ENCODE data around the gene APMAP. TPM values are rescaled to one million over a fixed set of nuclear protein-coding genes. Genes with fewer than 3 reads are reported as not detected.
"Not testable (repeated sequence)": the region's sequence is repeated elsewhere in the genome, so short reads cannot be mapped to it uniquely, and the experiment has no call there.

The APMAP gene
- total and polyA plus RNA-seq, 10 of the 15 experiments (the other 5 are each of a cell fraction or from before 2014, with no cell fraction given), result 12.1 to 60.2 (median 32.7) TPM

DNA sequence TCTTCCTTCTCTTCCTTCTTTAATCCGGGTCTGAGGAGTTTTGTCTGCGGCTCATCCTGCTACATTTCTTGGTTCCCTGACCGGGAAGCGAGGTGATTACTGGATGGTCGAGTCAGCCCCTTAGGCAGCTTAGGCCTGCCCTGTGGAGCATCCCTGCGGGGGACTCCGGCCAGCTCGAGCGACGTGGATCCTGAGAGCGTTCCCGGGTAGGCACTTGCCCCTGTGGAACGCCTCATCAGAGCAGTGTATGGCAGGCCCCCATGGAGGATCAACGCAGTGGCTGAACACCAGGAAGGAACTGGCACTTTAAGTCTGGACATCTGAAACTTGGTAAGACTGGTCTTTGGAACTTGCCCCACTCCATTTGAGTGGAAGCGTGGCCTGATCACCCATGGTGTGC is 72.9 kb downstream of the APMAP start:
- BruUV-seq (replicated peaks); H3K27me3 ChIP-seq (replicated peaks in 1 of 2; ENCODE audit: control insufficient read depth in 2 of 2, insufficient read depth in 2 of 2, low read length in 1 of 2); H3K36me3 ChIP-seq (ENCODE audit: control insufficient read depth in 2 of 2, insufficient read depth in 2 of 2, low read length in 1 of 2); H3K27ac ChIP-seq (ENCODE audit: control insufficient read depth, insufficient read depth); FAIRE-seq; H2AFZ ChIP-seq (ENCODE audit: control insufficient read depth, low read depth, low read length); H3K4me3 ChIP-seq; DNase-seq (ENCODE audit: low read depth, low spot score); H3K9ac ChIP-seq (ENCODE audit: control insufficient read depth, insufficient read depth, low read length); POLR2A ChIA-PET; H3K79me2 ChIP-seq (ENCODE audit: control insufficient read depth, insufficient read depth, low read length); H4K20me1 ChIP-seq (ENCODE audit: control insufficient read depth, insufficient read depth); H3K9me3 ChIP-seq (replicated peaks; ENCODE audit: control insufficient read depth, insufficient read depth, low read length); ATAC-seq; H3K4me2 ChIP-seq (ENCODE audit: control insufficient read depth, insufficient read depth); RAD21 ChIA-PET (ENCODE audit: unreplicated experiment): not testable (repeated sequence)
- intact Hi-C loops (cut with micrococcal nuclease; ENCODE audit: unreplicated experiment), result loop anchor here (2.0 to 5.0 kb wide), 2 partner anchors 77 to 817 kb away; no protein-coding TSS in a partner anchor
- in situ Hi-C loops (cut with MboI), result loop anchor here (5.0 to 25.0 kb wide), 2 partner anchors 132 to 982 kb away; no protein-coding TSS in a partner anchor
- SMC1A ChIA-PET (ENCODE audit: uncharacterized antibody, unreplicated experiment), result interaction anchor here (0.7 to 0.8 kb wide), 2 partner anchors 26 to 250 kb away, joined by 3 read pairs; no protein-coding TSS in a partner anchor
- H3K4me1 ChIP-seq (ENCODE audit: control insufficient read depth, insufficient read depth, low read length), result peaks cover 11% of the 10 kb centered on the region
- 79% methylated on average over 15 of the region's 15 CpGs for WGBS (ENCODE audit: insufficient coverage, insufficient replicate concordance, low lambda C conversion rate, missing lambda C conversion rate)
- CTCF ChIA-PET, result interaction anchor here (1.0 to 2.0 kb wide), 2 partner anchors 12 to 136 kb away, joined by 4 to 5 read pairs; no protein-coding TSS in a partner anchor

- intact Hi-C loops (cut with micrococcal nuclease; ENCODE audit: unreplicated experiment), result loop anchor here (1.0 to 5.0 kb wide), 4 partner anchors 77 to 816 kb away; no protein-coding TSS in a partner anchor
- CTCF ChIA-PET, result interaction anchor here (1.3 to 2.4 kb wide), 4 partner anchors 12 to 817 kb away, joined by 3 to 16 read pairs (median 4); no protein-coding TSS in a partner anchor
- TF ChIP-seq HDAC6 (IDR thresholded peaks at IDR 0.05; ENCODE audit: unreplicated experiment), result no peak
- TF ChIP-seq RUNX3 (IDR thresholded peaks at IDR 0.05; ENCODE audit: low read length), result no peak
- no peak for TF ChIP-seq TCF3 (IDR thresholded peaks at IDR 0.05; ENCODE audit: borderline replicate concordance, insufficient read depth, low read depth, low read length)
- TF ChIP-seq, protein P1, sequence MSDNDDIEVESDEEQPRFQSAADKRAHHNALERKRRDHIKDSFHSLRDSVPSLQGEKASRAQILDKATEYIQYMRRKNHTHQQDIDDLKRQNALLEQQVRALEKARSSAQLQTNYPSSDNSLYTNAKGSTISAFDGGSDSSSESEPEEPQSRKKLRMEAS (IDR thresholded peaks at IDR 0.05; ENCODE audit: low read depth, low read length), result no peak
- no peak for TF ChIP-seq MTA3 (IDR thresholded peaks at IDR 0.05; ENCODE audit: borderline replicate concordance, low read length)
- TF ChIP-seq FOS (IDR thresholded peaks at IDR 0.05; ENCODE audit: borderline replicate concordance, extremely low read depth, insufficient read length), result no peak
- no peak for TF ChIP-seq SREBF2 (IDR thresholded peaks at IDR 0.05; ENCODE audit: low read length)
- no peak for TF ChIP-seq RELA (IDR thresholded peaks at IDR 0.05; ENCODE audit: borderline replicate concordance, partially characterized antibody)
- TF ChIP-seq SRF (IDR thresholded peaks at IDR 0.05; ENCODE audit: low read depth in 2 of 2, low read length in 2 of 2), result no peak
- TF ChIP-seq RAD21 (IDR thresholded peaks at IDR 0.05; ENCODE audit: insufficient read depth, low read depth, low read length), result no peak
- no peak for TF ChIP-seq JUND (IDR thresholded peaks at IDR 0.05; ENCODE audit: low read depth, low read length)
- no peak for TF ChIP-seq EP300 (IDR thresholded peaks at IDR 0.05; ENCODE audit: borderline replicate concordance in 1 of 2, control insufficient read depth in 1 of 2, low read depth in 2 of 2, low read length in 2 of 2)
Measured at GRCh38 chr20:24918579-24919566, 73.7 kb downstream of the APMAP start.

More at GRCh38 chr20:24918579-24919566, 73.7 kb downstream of the APMAP start:
- Histone ChIP-seq H3K27me3 (replicated peaks in 1 of 2; ENCODE audit: control insufficient read depth in 2 of 2, insufficient read depth in 2 of 2, low read length in 1 of 2) (no peaks in the 10 kb centered on the region), H3K79me2 (ENCODE audit: control insufficient read depth, insufficient read depth, low read length) (no peaks in the 10 kb centered on the region), H3K36me3 (ENCODE audit: control insufficient read depth in 2 of 2, insufficient read depth in 2 of 2, low read length in 1 of 2) (no peaks in the 10 kb centered on the region), H2AFZ (ENCODE audit: control insufficient read depth, low read depth, low read length) (peak overlapping the region; percentile 33; the same call in 1 of the 2 replicates), H3K9me3 (replicated peaks; ENCODE audit: control insufficient read depth, insufficient read depth, low read length) (no peaks in the 10 kb centered on the region; the same call in 2 of the 3 replicates), H3K4me2 (ENCODE audit: control insufficient read depth, insufficient read depth) (peak overlapping the region; percentile 62; the same call in 1 of the 2 replicates), H3K4me1 (ENCODE audit: control insufficient read depth, insufficient read depth, low read length) (peaks cover 11% of the 10 kb centered on the region), H3K27ac (ENCODE audit: control insufficient read depth, insufficient read depth) (no peak overlapping the region), H3K9ac (ENCODE audit: control insufficient read depth, insufficient read depth, low read length) (no peak overlapping the region; the same call in 1 of the 2 replicates), H4K20me1 (ENCODE audit: control insufficient read depth, insufficient read depth) (no peaks in the 10 kb centered on the region), H3K4me3 (no peak overlapping the region)
- no peak for DNase-seq (ENCODE audit: low read depth, low spot score)
- no peak for FAIRE-seq
- WGBS (ENCODE audit: insufficient coverage, insufficient replicate concordance, low lambda C conversion rate, missing lambda C conversion rate), result 41% methylated on average over 17 of the region's 17 CpGs
- ChIA-PET POLR2A (no interaction called here), SMC1A (ENCODE audit: uncharacterized antibody, unreplicated experiment) (interaction anchor here (0.7 to 1.0 kb wide), 4 partner anchors 21 to 250 kb away, joined by 3 read pairs; no protein-coding TSS in a partner anchor), RAD21 (ENCODE audit: unreplicated experiment) (interaction anchor here (1.0 kb wide), 1 partner anchor 817 kb away, joined by 4 read pairs; no protein-coding TSS in a partner anchor)
- ATAC-seq, result no peak
- in situ Hi-C loops (cut with MboI), result loop anchor here (5.0 to 25.0 kb wide), 2 partner anchors 132 to 982 kb away; no protein-coding TSS in a partner anchor
- no TSS peak for BruUV-seq (replicated peaks)
